Sigmoid colon (tissue), 7 donors: Measurements from ENCODE around the gene HACD1. TPM values are rescaled to one million over a fixed set of nuclear protein-coding genes. Genes with fewer than 3 reads are reported as not detected.

Experiments
- DNase-seq: peaks from one replicate; pipeline ENCODE4 v3.0.0-alpha.2; 2019
- H3K27ac ChIP-seq, 4 donors: fragments of 200-600 bp; sonication (generic); one replicate each; pipeline ENCODE4 v1.5.1; 2016 to 2019; ENCODE audit warnings: mild to moderate bottlenecking in 1 of 4
- H3K27me3 ChIP-seq, 3 donors: fragments of 200-600 bp; sonication (generic); one replicate each; pipeline ENCODE4 v1.5.1; 2019; ENCODE audit warnings: mild to moderate bottlenecking in 1 of 3
- H3K36me3 ChIP-seq, 4 donors: fragments of 200-600 bp; sonication (generic); one replicate each; pipeline ENCODE4 v1.5.1; 2016 to 2019
- H3K4me1 ChIP-seq, 4 donors: fragments of 200-600 bp; sonication (generic); one replicate each; pipeline ENCODE4 v1.5.1; 2017 to 2019
- H3K4me3 ChIP-seq, 4 donors: fragments of 200-600 bp; sonication (generic); one replicate each; pipeline ENCODE4 v1.5.1; 2017 to 2019; ENCODE audit warnings: mild to moderate bottlenecking in 2 of 4, moderate library complexity in 1 of 4
- H3K9me3 ChIP-seq, 4 donors: fragments of 200-600 bp in 3 of 4; sonication (generic) in 3 of 4; one replicate each; pipeline versions ENCODE4 v1.5.1 to v1.6.1; 2013 to 2019
- CTCF ChIP-seq, 4 experiments: fragments of 450-650 bp in 3 of 4; fragments of 200-600 bp in 1 of 4; IDR thresholded peaks; one replicate each; pipeline ENCODE4 v1.5.1; 2016 to 2019; ENCODE audit warnings: antibody characterized with exemption in 4 of 4, mild to moderate bottlenecking in 3 of 4, moderate library complexity in 2 of 4
- EP300 ChIP-seq, 4 donors: sonication (generic); formaldehyde crosslinking; IDR thresholded peaks; one replicate each; pipeline ENCODE4 v1.6.1; 2017; ENCODE audit warnings: antibody characterized with exemption in 4 of 4
- POLR2A ChIP-seq, 2 donors: fragments of 450-650 bp; IDR thresholded peaks; one replicate each; pipeline ENCODE4 v1.6.1; 2016; ENCODE audit warnings: antibody characterized with exemption in 2 of 2, mild to moderate bottlenecking in 2 of 2, moderate library complexity in 2 of 2
- POLR2AphosphoS5 ChIP-seq, 4 donors: sonication (generic); formaldehyde crosslinking; IDR thresholded peaks; one replicate each; pipeline ENCODE4 v1.6.1; 2017; ENCODE audit warnings: antibody characterized with exemption in 4 of 4
- WGBS, 2 donors: extraction: QIAGEN DNeasy Blood & Tissue Kit; methylation state at CpG; one replicate each; pipeline ENCODE4 v1.1.7; 2013; 5-methylcytosine and 5-hydroxymethylcytosine counted together
- intact Hi-C: fragments of 100-400 bp; cut with DNase I; formaldehyde crosslinking; loops from one replicate; pipeline ENCODE4 v1.15.1; 2023
- polyA plus RNA-seq, 3 donors: library from polyadenylated mRNA; stranded (reverse); fragments of 200-250 nt; gene quantifications; one replicate each; pipeline ENCODE4 v1.2.3, GENCODE V29; 2013
- small RNA-seq, 3 donors: library from RNA; depleted of rRNA; stranded (forward); fragments of <200 nt; gene quantifications; one replicate each; pipeline ENCODE3, GENCODE V24; 2016
- total RNA-seq, 4 donors: library from RNA; depleted of rRNA; stranded (reverse); fragments of >200 nt; gene quantifications; one replicate each; pipeline ENCODE4 v1.1.0, GENCODE V29; 2016
- donor health status: healthy with polysubstance abuse.
- donor health status: Bipolar disorder and iron deficiency.
- donor health status: healthy.

The HACD1 gene
- total and polyA plus RNA-seq, 7 donors = 3.0 to 85.3 (median 61.6) TPM; not detected in 1

GRCh38 chr10:17547060-17547459 lies 70.1 kb downstream of the HACD1 start:
- H3K27ac ChIP-seq = no peak overlapping the region
- no peak for DNase-seq
- H3K27me3 ChIP-seq = no peaks in the 10 kb centered on the region
- TF ChIP-seq POLR2A (IDR thresholded peaks at IDR 0.05) (no peak), CTCF (IDR thresholded peaks at IDR 0.05) (no peak), EP300 (IDR thresholded peaks at IDR 0.05) (no peak), POLR2AphosphoS5 (IDR thresholded peaks at IDR 0.05) (no peak)
- intact Hi-C loops = no loop called here
- WGBS, 2 donors = 80 to 87% methylated on average over 2 of the region's 2 CpGs
- no peaks in the 10 kb centered on the region for H3K9me3 ChIP-seq
- no peak overlapping the region for H3K4me3 ChIP-seq
- no peaks in the 10 kb centered on the region for H3K36me3 ChIP-seq
- H3K4me1 ChIP-seq = no peaks in the 10 kb centered on the region

- TF ChIP-seq CTCF (IDR thresholded peaks at IDR 0.05) (no peak), EP300 (IDR thresholded peaks at IDR 0.05) (no peak)
- 88 to 92% methylated on average over 9 of the region's 9 CpGs for WGBS, 2 donors
Measured at GRCh38 chr10:17544465-17544864, 72.7 kb downstream of the HACD1 start.

More at GRCh38 chr10:17544465-17544864, 72.7 kb downstream of the HACD1 start:
- intact Hi-C loops = no loop called here
- Histone ChIP-seq H3K36me3 (no peaks in the 10 kb centered on the region), H3K9me3 (no peaks in the 10 kb centered on the region), H3K27me3 (no peaks in the 10 kb centered on the region), H3K27ac (no peak overlapping the region), H3K4me1 (no peaks in the 10 kb centered on the region), H3K4me3 (no peak overlapping the region)
- DNase-seq = no peak

Small RNA genes lying within 50 kb of the gene (small RNA-seq; reads per million reads assigned to genes)
- 0 reads per million in 3 donors for gene AC069542.2

Other genes starting within 250 kb of the HACD1 start
- gene ST8SIA6, start 162.8 kb downstream of the HACD1 start, total RNA-seq = 1 to 10 TPM in 3 of 4 donors, under 1 TPM in 1; 0.66 to 2.6 (median 1.3) TPM
- under 1 TPM in 1 of 3 donors, not detected in 2; 0.50 TPM for gene ST8SIA6, start 162.8 kb downstream of the HACD1 start, polyA plus RNA-seq
- gene STAM, start 26.8 kb upstream of the HACD1 start, total RNA-seq = 10 to 100 TPM; 13.7 to 19.3 (median 16.8) TPM
- 1 to 10 TPM; 5.4 to 8.9 (median 8.6) TPM for gene STAM, start 26.8 kb upstream of the HACD1 start, polyA plus RNA-seq
- gene TMEM236, start 134.8 kb upstream of the HACD1 start, total RNA-seq = 1 to 10 TPM in 2 of 4 donors, under 1 TPM in 2; 0.28 to 1.8 (median 1.00) TPM
- 10 to 100 TPM in 1 of 3 donors, 1 to 10 TPM in 2; 2.4 to 10.5 (median 4.9) TPM for gene TMEM236, start 134.8 kb upstream of the HACD1 start, polyA plus RNA-seq
- gene MRC1, start 192.0 kb upstream of the HACD1 start, total RNA-seq = 10 to 100 TPM; 18.8 to 71.7 (median 44.4) TPM
- gene MRC1, start 192.0 kb upstream of the HACD1 start, polyA plus RNA-seq = 10 to 100 TPM in 1 of 3 donors, 1 to 10 TPM in 2; 5.4 to 28.0 (median 8.8) TPM